Endodermal cell (in vitro differentiated cells): ENCODE results near the gene POLE3. TPM values are rescaled to one million over a fixed set of nuclear protein-coding genes. Genes with fewer than 3 reads are reported as not detected.

Experiments used
- DNase-seq: peaks from one replicate; pipeline ENCODE4 v3.0.0-alpha.2; 2017
- H3K27ac ChIP-seq: 2 replicates; pipeline ENCODE4 v1.5.1; 2013; ENCODE audit warnings: mild to moderate bottlenecking, low read depth, low read length, moderate library complexity
- H3K27me3 ChIP-seq: 2 replicates; pipeline ENCODE4 v1.6.1; 2013; ENCODE audit warnings: mild to moderate bottlenecking, low read length, moderate library complexity; ENCODE audit not compliant: insufficient read depth, control insufficient read depth, poor library complexity, severe bottlenecking
- H3K36me3 ChIP-seq: 2 replicates; pipeline ENCODE4 v1.7.0; 2013; ENCODE audit warnings: mild to moderate bottlenecking, low read length, moderate library complexity; ENCODE audit not compliant: control insufficient read depth, insufficient read depth
- H3K4me1 ChIP-seq: one replicate; pipeline ENCODE4 v1.7.0; 2013; ENCODE audit warnings: low read length; ENCODE audit not compliant: control insufficient read depth, insufficient read depth
- H3K4me3 ChIP-seq: 2 replicates; pipeline ENCODE4 v1.5.1; 2013; ENCODE audit warnings: mild to moderate bottlenecking, low read length, moderate library complexity
- H3K9ac ChIP-seq: 2 replicates; pipeline ENCODE4 v1.6.1; 2013; ENCODE audit warnings: mild to moderate bottlenecking, low read length, moderate library complexity; ENCODE audit not compliant: poor library complexity, severe bottlenecking; ENCODE audit errors: extremely low read depth
- H3K9me3 ChIP-seq: 2 replicates; pipeline ENCODE4 v1.6.1; 2013; ENCODE audit warnings: mild to moderate bottlenecking, low read length, moderate library complexity; ENCODE audit not compliant: control insufficient read depth
- H3K27ac Mint-ChIP-seq: 2 replicates; pipeline ENCODE4 v1.8.0; 2020; ENCODE audit warnings: mixed read lengths
- H3K27me3 Mint-ChIP-seq: 2 replicates; pipeline ENCODE4 v1.8.0; 2021; ENCODE audit warnings: mild to moderate bottlenecking, mixed read lengths; ENCODE audit not compliant: insufficient read depth
- H3K36me3 Mint-ChIP-seq: 2 replicates; pipeline ENCODE4 v1.8.0; 2020; ENCODE audit warnings: low read depth, mixed read lengths
- H3K4me1 Mint-ChIP-seq: 2 replicates; pipeline ENCODE4 v1.8.0; 2020; ENCODE audit warnings: mixed read lengths
- H3K4me3 Mint-ChIP-seq: 2 replicates; pipeline ENCODE4 v1.8.0; 2020; ENCODE audit warnings: mild to moderate bottlenecking, moderate library complexity, mixed read lengths
- H3K9me3 Mint-ChIP-seq: 2 replicates; pipeline ENCODE4 v1.8.0; 2020; ENCODE audit warnings: mild to moderate bottlenecking, mixed read lengths
- CTCF ChIP-seq: fragments of 200-600 bp; sonication (generic); conservative IDR thresholded peaks from 2 replicates; pipeline ENCODE4 v1.5.0; 2021; ENCODE audit warnings: antibody characterized with exemption, mild to moderate bottlenecking
- WGBS, 2 experiments: methylation state at CpG; one replicate each; pipeline versions ENCODE4 v1.1.5 to v1.1.7; 2013; ENCODE audit warnings: missing lambda C conversion rate in 2 of 2, mixed read lengths in 1 of 2; ENCODE audit not compliant: insufficient coverage in 1 of 2, insufficient read length in 1 of 2; 5-methylcytosine and 5-hydroxymethylcytosine counted together
- total RNA-seq, 2 donors: library from RNA; stranded (reverse); fragmentation: NEBNext Ultra II Directional in 1 of 2; extraction: Animal tissue kit (Norgen Biotek cat#: 25700) in 1 of 2; gene quantifications; 2 replicates in 1 of 2; 3 replicates in 1 of 2; pipeline ENCODE4 v1.2.1, GENCODE V29; 2021

The POLE3 gene
- total RNA-seq, 2 donors from 2014 or later: 36.5 to 45.6 TPM

DNA sequence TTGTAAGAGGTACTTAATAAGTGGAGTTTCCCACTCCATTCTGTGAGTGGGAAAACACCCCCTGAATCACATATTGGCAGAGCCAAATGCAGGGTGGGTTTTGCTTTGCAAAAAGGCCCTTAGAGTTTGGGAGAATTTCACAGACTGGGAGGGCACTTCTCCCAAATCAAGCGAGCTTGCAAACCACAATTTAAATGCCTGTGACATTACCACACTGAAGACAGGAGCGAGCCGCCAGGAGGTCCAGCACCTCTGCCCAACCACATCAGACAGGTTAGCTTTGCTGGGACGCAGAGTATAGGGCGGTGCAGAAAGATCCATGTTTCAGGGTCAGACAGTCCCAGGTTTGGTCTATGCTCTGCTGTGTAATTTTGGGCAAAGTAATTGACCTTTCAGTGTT, 11.7 kb downstream of the POLE3 start:
- Histone ChIP-seq H3K27me3 (no peaks in the 10 kb centered on the region), H3K4me3 (peak overlapping the region; percentile 88), H3K9ac (peak overlapping the region; percentile 72), H3K27ac (no peak overlapping the region), H3K4me1 (peaks cover 8% of the 10 kb centered on the region), H3K36me3 (peaks cover 44% of the 10 kb centered on the region), H3K9me3 (no peaks in the 10 kb centered on the region)
- peaks cover 28% of the 10 kb centered on the region for H3K4me1 Mint-ChIP-seq
- no peak overlapping the region for H3K27ac Mint-ChIP-seq
- 90 to 91% methylated on average over 3 to 5 of the region's 5 CpGs for WGBS, 2 experiments
- peak overlapping the region; percentile 85 for H3K4me3 Mint-ChIP-seq
- TF ChIP-seq CTCF: no peak
- peaks cover 22% of the 10 kb centered on the region for H3K36me3 Mint-ChIP-seq
- no peak for DNase-seq
- no peaks in the 10 kb centered on the region for H3K9me3 Mint-ChIP-seq
- no peaks in the 10 kb centered on the region for H3K27me3 Mint-ChIP-seq

- Mint-ChIP-seq H3K36me3 (peaks cover 35% of the 10 kb centered on the region), H3K4me1 (peaks cover 28% of the 10 kb centered on the region), H3K27me3 (no peaks in the 10 kb centered on the region), H3K9me3 (no peaks in the 10 kb centered on the region), H3K27ac (peak overlapping the region; percentile 52), H3K4me3 (no peak overlapping the region)
- Histone ChIP-seq H3K9ac (no peak overlapping the region), H3K27ac (no peak overlapping the region), H3K9me3 (no peaks in the 10 kb centered on the region), H3K4me3 (no peak overlapping the region), H3K4me1 (peaks cover 8% of the 10 kb centered on the region), H3K27me3 (no peaks in the 10 kb centered on the region), H3K36me3 (peaks cover 59% of the 10 kb centered on the region)
- DNase-seq: no peak
- TF ChIP-seq CTCF: no peak
- WGBS, 2 experiments: 68 to 84% methylated on average over 3 of the region's 3 CpGs
Observed at GRCh38 chr9:113397203-113397631, 13.3 kb downstream of the POLE3 start.

DNA sequence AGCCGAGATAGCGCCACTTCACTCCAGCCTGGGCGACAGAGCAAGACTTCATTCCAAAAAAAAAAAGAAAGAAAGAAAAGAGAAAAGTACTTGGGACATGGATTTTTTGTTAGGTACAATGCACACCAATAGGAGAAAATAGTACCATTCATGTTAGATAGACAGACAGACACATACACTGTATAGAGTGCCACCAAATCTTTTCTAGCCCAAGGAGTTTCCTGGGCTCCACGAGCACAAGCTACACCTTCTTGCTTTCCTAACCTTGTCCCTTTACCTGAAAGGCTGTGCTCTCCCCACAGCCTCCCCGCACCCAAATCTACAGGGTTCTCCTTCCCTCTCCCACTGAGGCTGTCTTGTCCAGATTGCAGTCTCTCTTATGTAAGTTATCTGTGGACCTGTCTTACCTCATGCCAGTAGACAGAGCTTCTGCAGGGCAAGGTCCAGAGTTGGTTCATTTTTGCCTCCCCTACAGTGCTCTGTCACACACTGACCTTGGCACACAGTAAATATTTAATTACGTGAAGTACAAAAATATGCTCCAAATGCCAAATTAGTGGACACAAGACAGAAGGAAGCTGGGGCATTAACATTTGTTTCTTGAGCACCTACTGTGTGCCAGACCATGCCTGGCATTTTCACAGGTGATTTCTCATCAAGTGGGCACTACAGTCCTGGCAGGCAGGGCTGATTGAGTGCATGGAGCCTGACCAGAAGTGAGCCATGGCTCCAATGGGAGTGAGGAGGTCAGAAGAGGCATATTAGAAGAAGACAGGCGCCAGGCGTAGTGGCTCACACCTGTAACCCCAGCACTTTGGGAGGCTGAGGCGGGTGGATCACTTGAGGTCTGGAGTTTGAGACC, 15.2 kb downstream of the POLE3 start:
- H3K4me1 Mint-ChIP-seq: peaks cover 23% of the 10 kb centered on the region
- H3K27ac Mint-ChIP-seq: no peak overlapping the region
- no peak overlapping the region for H3K9ac ChIP-seq
- H3K4me3 ChIP-seq: no peak overlapping the region
- no peak overlapping the region for H3K27ac ChIP-seq
- H3K36me3 Mint-ChIP-seq: peaks cover 54% of the 10 kb centered on the region
- H3K4me1 ChIP-seq: peaks cover 8% of the 10 kb centered on the region
- H3K4me3 Mint-ChIP-seq: no peak overlapping the region
- peaks cover 79% of the 10 kb centered on the region for H3K36me3 ChIP-seq
- WGBS, 2 experiments: 94 to 97% methylated on average over 9 of the region's 9 CpGs
- H3K27me3 Mint-ChIP-seq: no peaks in the 10 kb centered on the region
- TF ChIP-seq CTCF: no peak
- H3K27me3 ChIP-seq: no peaks in the 10 kb centered on the region
- DNase-seq: no peak
- no peaks in the 10 kb centered on the region for H3K9me3 Mint-ChIP-seq
- H3K9me3 ChIP-seq: no peaks in the 10 kb centered on the region
